GM21367 (cell line): ENCODE measurements around the gene GULP1.
"Not testable (repeated sequence)": the region's sequence is repeated elsewhere in the genome, so short reads cannot be mapped to it uniquely, and the experiment has no call there.

Source experiments
- ATAC-seq: cut with Tn5 transposase; IDR thresholded peaks from one replicate; pipeline ENCODE4 v1.9.1; 2021; ENCODE audit not compliant: unreplicated experiment

GULP1 gene

GRCh38 chr2:188291617-188292347 lies at the start of gene GULP1:
Gene GULP1 (plus strand): TSS chr2:188291874. CDS start chr2:188477703, 185,829 bp downstream.
- no peak for ATAC-seq

GRCh38 chr2:188243381-188243780 lies 48.3 kb upstream of the GULP1 start:
- ATAC-seq, result no peak

- ATAC-seq, result no peak
These were observed 47.3 kb upstream of the GULP1 start for GRCh38 chr2:188244383-188244782.

- no peak for ATAC-seq
These were observed 46.4 kb upstream of the GULP1 start for GRCh38 chr2:188245230-188245629.

- no peak for ATAC-seq
These were observed 43.2 kb upstream of the GULP1 start for GRCh38 chr2:188248513-188248912.

- ATAC-seq, result no peak
These were observed 40.6 kb upstream of the GULP1 start for GRCh38 chr2:188251034-188251433.

GRCh38 chr2:188256420-188256819 lies 35.3 kb upstream of the GULP1 start:
- no peak for ATAC-seq

- no peak for ATAC-seq
These were observed 26.4 kb upstream of the GULP1 start for GRCh38 chr2:188265315-188265714.

- no peak for ATAC-seq
These were observed 23.9 kb upstream of the GULP1 start for GRCh38 chr2:188267776-188268175.

GRCh38 chr2:188269004-188269403 lies 22.7 kb upstream of the GULP1 start:
- no peak for ATAC-seq

- ATAC-seq, result no peak
These were observed 19.6 kb upstream of the GULP1 start for GRCh38 chr2:188272121-188272520.

- no peak for ATAC-seq
These were observed 17.4 kb upstream of the GULP1 start for GRCh38 chr2:188274274-188274673.

- ATAC-seq, result no peak
These were observed 15.4 kb upstream of the GULP1 start for GRCh38 chr2:188276255-188276654.

GRCh38 chr2:188277786-188278185 lies 13.9 kb upstream of the GULP1 start:
- ATAC-seq, result no peak

- ATAC-seq, result no peak
These were observed 13.1 kb upstream of the GULP1 start for GRCh38 chr2:188278388-188279092.

- ATAC-seq, result no peak
These were observed 12.6 kb upstream of the GULP1 start for GRCh38 chr2:188279093-188279445.

- no peak for ATAC-seq
These were observed 10.9 kb upstream of the GULP1 start for GRCh38 chr2:188280811-188281222.

GRCh38 chr2:188282907-188283306 lies 8.8 kb upstream of the GULP1 start:
- no peak for ATAC-seq

- ATAC-seq, result not testable (repeated sequence)
These were observed 7.4 kb upstream of the GULP1 start for GRCh38 chr2:188284251-188284650.

- ATAC-seq, result no peak
These were observed 6.6 kb upstream of the GULP1 start for GRCh38 chr2:188285049-188285448.

GRCh38 chr2:188285774-188286173 lies 5.9 kb upstream of the GULP1 start:
- no peak for ATAC-seq

GRCh38 chr2:188291142-188291616 lies 495 bp upstream of the GULP1 start:
- no peak for ATAC-seq
